ENCODE data around the gene NEO1.

The NEO1 gene

DNA sequence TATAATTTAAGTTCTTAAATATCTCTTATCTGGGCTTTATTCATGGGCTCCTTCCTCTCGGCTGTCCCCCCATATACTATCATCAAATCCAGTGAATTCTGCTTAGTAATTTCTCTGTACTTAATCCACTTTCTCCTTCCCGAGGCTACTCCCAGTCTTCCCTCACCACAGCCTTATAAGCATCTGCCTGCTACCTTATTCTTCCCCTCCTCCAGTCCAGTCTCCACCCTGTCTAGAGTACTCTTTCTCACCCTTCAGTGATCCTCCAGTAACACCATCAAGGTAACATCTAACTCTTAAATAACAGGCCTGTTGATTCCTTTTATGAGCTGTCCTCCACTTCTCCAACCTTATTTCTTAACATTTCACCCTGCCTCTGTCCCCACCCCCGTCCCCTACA is 65.8 kb downstream of the NEO1 start:
- in situ Hi-C loops (cut with HindIII; ENCODE audit: low pct_ligation_motif_present, low pct_unique_long_range_greater_than_20kb, low sequenced_read_pairs) = no loop called here
- no peak for DNase-seq

DNA sequence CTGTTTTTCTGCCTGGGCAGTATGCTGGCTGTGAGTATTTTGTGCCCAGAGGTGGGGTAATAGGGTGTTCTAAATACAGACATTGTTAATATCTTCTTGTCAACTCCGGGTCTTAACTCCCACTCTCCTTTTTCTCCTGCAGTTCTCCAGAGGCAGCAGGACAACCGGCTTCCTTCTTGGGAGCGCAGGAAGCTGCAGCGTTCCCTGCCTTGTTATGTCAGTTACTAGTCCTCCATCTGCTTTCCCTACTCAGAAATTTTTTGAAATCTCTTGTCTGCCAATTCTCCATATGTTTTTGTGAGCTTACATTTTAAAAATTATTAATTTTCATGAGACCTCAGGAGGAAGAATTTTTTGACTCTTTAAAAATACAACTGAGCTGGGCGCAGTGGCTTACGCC is 67.2 kb downstream of the NEO1 start:
- in situ Hi-C loops (cut with HindIII; ENCODE audit: low pct_ligation_motif_present, low pct_unique_long_range_greater_than_20kb, low sequenced_read_pairs) = no loop called here
- DNase-seq = no peak

DNA sequence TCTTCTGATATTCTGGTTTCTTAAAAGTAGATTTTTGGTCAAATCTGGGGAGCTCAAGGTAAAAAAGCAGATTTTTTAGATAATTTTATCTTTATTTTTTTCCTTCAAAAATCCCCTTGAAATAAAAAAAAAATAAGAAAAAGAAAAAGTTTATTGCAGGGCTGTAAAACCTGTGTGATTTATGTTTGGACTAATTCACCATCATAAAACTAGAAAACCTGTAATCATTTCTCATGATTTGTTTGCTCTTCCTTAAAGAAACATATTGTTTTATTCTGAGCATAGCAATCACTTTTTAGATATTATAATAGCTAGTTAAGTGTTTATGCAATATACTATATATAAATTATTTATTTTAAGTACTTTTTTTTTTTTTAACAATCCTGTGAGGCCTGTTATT is 68.0 kb downstream of the NEO1 start:
- in situ Hi-C loops (cut with HindIII; ENCODE audit: low pct_ligation_motif_present, low pct_unique_long_range_greater_than_20kb, low sequenced_read_pairs) = no loop called here
- DNase-seq = no peak

DNA sequence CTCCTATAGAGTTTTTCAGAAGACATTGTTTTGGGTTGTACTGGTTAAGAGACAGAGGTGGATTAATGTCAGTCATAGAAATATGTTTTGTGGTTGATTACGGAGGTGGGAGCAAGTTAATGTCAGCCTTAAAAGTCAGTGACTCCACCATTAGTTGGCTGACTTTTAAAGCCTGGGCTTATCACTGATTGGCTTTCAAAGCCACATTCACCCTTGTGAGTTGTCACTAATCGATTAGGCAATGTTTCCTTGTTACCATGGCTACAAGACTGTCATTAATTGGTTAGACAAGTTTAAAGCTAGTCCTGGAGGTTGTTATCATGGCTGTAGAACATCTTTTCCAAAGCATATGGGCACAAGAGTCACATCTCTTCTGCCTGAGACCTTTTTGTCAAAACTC is 73.0 kb downstream of the NEO1 start:
- no peak for DNase-seq
- in situ Hi-C loops (cut with HindIII; ENCODE audit: low pct_ligation_motif_present, low pct_unique_long_range_greater_than_20kb, low sequenced_read_pairs) = no loop called here

DNA sequence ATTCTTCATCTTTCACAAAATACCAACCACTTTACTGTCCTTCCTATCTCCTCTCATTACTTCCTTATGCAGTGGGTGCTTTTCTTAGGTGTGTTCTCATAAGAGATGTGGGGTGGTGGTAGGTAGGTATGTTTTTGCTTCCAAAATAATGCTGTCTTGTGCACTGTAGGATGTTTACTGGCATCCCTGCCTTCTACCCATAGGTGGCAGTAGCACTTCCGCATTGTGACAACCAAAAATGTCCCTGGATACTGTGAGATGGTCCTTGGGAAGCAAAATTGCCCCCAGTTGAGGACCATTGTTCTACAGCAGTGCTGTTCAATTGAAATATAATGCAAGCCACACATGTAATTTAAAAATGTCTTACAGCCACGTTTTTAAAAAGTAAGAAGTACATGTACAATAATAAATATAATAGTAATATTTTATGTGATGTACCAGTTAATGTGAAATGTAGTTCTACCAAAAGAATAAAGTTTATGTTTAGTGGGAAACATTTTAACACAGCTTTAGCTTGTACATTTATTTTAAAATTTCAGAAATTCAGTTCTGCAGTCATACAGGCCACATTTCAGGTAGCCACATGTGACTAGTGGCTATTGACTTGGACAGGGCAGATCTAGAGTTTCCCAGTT is 75.2 kb downstream of the NEO1 start:
- in situ Hi-C loops (cut with HindIII; ENCODE audit: low pct_ligation_motif_present, low pct_unique_long_range_greater_than_20kb, low sequenced_read_pairs) = no loop called here
- peak; percentile 43 for DNase-seq

DNA sequence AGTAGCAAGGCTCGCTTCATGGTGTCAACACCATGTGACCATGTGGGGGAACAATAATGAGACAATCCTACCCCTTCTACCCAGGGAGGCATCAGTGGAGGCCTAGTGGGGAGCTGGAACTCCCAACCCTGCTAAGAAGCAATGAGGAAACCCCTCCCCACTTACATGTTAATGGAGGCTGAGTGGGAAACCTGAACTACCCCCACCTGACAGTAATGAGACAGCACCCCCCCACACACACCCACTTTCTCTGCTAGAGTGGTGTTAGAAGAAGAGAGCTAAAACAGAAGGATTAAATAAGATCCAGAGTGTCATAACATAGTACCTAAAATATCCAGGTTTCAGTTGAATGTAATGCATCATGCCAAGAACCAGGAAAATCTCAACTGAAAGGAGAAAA is 78.6 kb downstream of the NEO1 start:
- DNase-seq = no peak
- in situ Hi-C loops (cut with HindIII; ENCODE audit: low pct_ligation_motif_present, low pct_unique_long_range_greater_than_20kb, low sequenced_read_pairs) = no loop called here

DNA sequence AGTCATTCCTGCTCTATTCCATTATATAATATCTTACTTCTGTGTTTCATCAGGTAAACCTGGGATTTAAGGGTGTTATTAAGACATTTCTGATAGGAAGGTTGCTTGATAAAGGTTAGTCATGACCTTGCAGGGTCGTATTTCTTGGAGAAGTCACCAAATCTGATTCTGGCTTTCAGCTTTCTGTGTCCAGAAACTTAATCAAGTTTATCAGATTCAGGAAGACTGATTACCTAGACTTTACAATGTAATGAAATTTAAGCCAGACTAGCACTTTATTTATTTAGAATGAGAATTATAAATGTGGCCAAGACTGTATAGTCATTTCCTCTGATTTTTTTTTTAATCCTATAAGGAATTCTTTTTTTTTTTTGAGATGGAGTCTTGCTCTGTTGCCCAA is 81.9 kb downstream of the NEO1 start:
- in situ Hi-C loops (cut with HindIII; ENCODE audit: low pct_ligation_motif_present, low pct_unique_long_range_greater_than_20kb, low sequenced_read_pairs) = no loop called here

DNA sequence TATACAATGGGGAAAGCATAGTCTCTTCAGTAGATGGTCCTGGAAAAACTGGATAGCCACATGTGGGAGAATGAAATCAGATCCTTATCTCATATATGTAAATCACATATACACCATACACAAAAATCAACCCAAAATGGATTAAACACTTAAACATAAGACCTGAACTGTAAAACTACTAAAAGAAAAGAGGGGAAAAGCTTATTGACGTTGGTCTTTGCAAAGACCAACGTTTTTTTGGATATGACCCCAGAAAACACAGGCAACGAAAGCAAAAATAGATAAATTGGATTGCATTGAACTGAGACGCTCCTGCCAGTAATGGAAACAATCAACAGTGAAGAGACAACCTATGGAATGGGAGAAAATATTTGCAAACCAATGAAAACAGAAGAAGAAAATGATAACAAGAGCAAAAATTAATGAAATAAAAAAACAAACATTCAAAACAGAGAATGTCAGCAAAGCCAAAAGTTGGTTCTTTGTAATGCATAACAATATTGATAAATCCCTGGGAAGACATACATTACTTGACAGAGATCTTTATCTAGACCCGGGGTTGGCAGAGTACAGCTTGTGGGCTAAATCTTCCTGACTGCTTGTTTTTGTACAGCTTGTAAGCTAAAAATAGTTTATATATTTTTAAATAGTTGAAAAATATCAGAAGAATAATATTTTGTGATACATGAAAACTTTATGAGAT is 86.9 kb downstream of the NEO1 start:
- in situ Hi-C loops (cut with HindIII; ENCODE audit: low pct_ligation_motif_present, low pct_unique_long_range_greater_than_20kb, low sequenced_read_pairs) = no loop called here
- DNase-seq = no peak

More for the DNA sequence above, 81.9 kb downstream of the NEO1 start:
- DNase-seq = no peak

DNA sequence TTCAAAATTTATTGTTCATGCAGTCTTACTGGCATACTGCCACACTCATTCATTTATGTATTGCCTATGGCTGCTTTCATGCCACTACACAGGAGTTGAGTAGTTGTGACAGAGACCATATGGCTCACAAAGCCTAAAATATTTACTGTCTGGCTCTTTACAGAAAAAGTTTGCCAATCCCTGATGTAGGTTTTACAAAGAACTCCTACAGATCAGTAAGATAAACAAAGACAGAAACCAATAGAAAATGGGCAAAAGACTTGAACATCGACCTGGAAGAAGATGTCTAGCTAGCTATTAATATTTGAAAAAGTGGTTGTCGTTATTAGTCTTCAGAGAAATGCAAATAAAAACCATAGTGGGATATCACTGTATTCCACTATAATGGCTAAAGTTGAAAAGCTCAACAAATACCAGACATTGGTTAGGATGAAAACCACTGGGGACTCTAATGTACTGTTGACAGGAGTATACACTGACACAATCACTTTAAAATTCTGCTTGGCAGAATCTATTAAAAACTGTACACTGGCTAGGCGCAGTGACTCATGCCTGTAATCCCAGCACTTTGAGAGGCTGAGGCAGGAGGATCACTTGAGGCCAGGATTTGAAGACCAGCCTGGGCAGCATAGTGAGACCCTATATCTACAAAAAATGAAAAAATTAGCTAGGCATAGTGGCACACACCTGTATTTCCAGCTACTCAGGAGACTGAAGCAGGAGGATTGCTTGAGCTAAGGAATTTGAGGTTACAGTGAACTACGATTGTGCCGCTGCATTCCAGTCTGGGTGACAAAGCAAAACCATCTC is 87.7 kb downstream of the NEO1 start:
- no peak for DNase-seq

DNA sequence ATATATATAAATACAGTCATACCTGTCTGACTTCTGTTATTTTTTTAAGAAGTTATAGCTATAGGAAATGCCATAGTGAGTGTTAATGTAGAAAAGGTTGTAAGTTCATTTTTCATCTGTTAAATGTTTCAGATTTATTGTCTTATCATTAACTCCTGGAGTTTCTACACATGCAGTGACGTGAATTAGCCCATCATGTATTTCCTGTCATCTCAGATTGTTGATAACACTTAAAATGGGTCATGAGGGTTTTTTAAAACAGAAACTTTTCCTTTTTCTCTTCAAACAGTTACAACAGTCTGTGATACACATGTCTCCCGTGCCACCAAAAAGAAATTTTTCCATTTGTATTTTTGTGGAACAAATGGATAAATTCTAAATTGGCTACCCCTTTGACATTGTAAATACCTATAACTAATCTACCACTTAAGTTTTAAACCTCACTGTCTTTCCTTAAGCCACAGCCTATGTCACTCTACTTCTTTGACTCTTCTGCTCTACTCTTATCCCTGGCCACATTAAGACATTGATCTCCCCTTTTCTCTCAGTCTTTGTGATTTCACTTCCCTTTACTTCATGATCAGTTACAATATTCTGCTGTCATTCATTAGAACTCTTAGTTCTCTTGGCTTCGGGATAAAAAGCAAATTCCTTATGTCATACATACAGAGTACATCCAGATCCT is 89.1 kb downstream of the NEO1 start:
- DNase-seq = no peak
- in situ Hi-C loops (cut with HindIII; ENCODE audit: low pct_ligation_motif_present, low pct_unique_long_range_greater_than_20kb, low sequenced_read_pairs) = no loop called here

More for the DNA sequence above, 87.7 kb downstream of the NEO1 start:
- in situ Hi-C loops (cut with HindIII; ENCODE audit: low pct_ligation_motif_present, low pct_unique_long_range_greater_than_20kb, low sequenced_read_pairs) = no loop called here

DNA sequence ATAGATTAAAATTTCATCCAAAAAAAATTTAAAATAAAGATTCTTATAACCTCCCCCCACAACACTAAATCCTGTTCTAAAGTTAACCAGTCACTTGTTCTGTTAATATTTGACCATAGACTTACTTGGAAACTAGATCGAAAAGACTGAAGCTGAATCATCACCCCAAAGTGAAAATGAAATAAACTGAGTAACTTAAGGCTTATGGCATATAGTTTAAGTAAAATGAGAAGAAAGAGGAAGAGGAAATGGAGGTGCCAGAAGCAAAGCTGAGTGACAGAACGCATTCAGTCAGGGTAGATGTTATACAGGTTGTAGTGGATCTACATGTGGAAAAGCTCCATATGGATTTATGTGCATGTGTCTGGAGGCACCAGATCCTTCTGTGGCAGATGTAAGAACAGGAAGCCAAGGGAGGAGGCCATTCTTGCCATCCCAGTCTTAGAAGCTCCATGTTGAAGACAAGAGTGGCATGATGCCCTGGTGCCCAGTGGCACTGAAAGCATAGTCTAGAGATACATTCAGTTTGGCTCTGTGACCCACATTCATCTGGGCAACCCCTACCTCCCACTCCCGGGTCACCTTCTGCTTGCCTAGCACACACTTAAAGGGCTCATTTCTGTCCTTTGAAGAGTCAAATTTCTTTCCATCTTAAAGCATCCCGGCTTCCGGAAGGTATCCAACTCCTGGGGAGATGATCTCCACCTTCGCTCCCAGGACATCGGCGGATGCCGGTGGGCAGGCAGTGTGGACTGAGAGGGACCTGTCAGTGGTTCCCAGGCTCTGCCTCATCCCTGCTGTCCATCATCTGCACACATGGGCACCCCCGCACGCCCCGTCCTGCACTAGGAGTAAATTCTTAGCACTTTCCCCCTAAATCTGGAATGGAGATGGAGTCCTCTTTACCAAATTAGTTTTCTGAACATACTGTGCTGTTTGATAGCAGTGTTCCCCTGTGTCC is 90.8 kb downstream of the NEO1 start:
- DNase-seq = peak; percentile 76
- in situ Hi-C loops (cut with HindIII; ENCODE audit: low pct_ligation_motif_present, low pct_unique_long_range_greater_than_20kb, low sequenced_read_pairs) = no loop called here

DNA sequence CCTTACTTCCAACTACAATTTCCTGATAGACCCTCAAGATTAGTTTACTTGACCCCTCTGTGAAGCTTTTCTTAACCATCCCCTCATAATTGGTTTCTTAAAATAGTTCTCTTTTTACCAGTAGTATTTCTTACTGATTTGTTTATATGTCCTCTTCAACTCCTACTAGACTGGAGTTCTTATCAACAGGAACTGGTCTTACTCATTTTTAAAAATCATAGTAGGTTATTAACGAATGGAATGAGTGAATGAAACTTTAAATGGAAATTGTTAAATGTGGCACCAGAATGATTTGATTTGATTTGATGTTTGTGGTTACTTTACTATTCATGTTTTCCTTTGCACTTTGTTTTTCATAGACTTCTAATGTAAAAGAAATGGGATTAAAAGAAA is 91.5 kb downstream of the NEO1 start:
- DNase-seq = no peak
- in situ Hi-C loops (cut with HindIII; ENCODE audit: low pct_ligation_motif_present, low pct_unique_long_range_greater_than_20kb, low sequenced_read_pairs) = no loop called here

DNA sequence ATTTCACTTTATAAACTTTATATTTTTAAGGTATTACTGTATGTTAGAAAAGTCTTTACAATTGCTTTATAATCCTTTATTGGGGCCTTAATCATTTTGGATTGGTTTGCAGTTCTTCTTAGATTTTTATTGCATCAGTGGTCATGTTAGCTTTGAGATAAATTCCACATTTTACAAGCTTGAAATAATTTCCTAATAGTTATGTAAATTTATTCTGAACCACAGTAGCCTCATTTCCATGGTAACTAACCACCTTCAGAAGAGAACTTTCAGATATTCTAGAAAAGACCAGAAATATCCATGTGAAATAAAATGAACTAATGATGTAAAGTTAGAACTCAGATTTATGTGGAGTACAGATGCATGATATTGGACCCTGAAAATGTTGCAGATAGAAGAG is 94.2 kb downstream of the NEO1 start:
- in situ Hi-C loops (cut with HindIII; ENCODE audit: low pct_ligation_motif_present, low pct_unique_long_range_greater_than_20kb, low sequenced_read_pairs) = no loop called here
- DNase-seq = no peak

DNA sequence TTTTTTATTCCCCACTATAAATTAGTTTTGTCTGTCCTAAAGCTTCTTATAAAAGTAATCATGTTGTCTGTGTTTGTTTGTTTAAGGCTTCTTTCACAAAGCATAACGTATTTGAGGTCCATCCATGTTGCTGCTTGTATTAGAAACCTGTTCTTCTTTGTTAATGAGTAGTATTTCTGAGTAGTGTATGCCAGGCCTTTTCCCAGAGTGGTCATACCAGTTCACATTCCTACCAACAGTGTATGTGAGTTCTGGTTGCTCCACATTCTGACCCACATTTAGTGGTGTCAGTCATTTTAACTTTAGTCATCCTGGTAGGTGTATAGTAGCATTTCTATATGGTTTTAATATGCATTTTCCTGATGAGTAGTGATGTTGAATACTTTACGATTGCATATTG is 98.6 kb downstream of the NEO1 start:
- DNase-seq = no peak
- in situ Hi-C loops (cut with HindIII; ENCODE audit: low pct_ligation_motif_present, low pct_unique_long_range_greater_than_20kb, low sequenced_read_pairs) = no loop called here

DNA sequence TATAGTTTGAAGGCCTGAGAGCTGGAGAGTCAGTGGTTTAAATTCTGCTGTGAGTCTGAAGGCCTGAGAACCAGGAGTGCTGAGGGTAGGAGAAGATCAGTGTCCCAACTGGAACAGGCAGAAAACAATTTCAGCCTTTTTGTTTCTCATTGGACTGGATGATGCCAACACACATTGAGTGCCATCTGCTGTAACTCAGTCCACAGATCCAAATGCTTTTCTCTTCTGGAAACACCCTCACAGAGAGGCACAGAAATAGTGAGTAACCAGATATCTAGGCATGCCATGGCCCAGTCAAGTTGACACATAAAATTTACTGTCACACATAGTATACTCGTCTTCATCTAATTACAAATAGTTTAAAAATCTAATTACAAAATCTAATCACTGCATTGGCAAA is 100.8 kb downstream of the NEO1 start:
- in situ Hi-C loops (cut with HindIII; ENCODE audit: low pct_ligation_motif_present, low pct_unique_long_range_greater_than_20kb, low sequenced_read_pairs) = no loop called here

DNA sequence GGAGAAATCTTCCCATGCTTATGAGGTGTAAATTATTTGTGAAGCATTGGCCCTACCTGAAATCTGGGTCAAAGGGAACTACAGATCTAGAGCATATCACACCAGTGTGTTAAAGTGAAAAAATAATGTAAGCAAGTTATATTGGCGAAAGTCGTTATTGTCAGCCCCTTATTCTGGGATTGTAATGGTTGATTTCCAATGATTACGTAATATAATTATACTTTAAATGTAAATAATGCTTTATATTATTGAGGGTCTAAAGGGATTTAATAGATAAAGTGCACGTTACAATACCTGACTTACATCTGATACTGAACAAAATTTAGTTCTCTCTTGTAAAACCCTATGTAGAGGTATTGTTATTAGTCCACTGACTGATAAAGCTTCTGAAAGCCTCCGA is 101.2 kb downstream of the NEO1 start:
- no peak for DNase-seq
- in situ Hi-C loops (cut with HindIII; ENCODE audit: low pct_ligation_motif_present, low pct_unique_long_range_greater_than_20kb, low sequenced_read_pairs) = no loop called here

More for the DNA sequence above, 100.8 kb downstream of the NEO1 start:
- no peak for DNase-seq

DNA sequence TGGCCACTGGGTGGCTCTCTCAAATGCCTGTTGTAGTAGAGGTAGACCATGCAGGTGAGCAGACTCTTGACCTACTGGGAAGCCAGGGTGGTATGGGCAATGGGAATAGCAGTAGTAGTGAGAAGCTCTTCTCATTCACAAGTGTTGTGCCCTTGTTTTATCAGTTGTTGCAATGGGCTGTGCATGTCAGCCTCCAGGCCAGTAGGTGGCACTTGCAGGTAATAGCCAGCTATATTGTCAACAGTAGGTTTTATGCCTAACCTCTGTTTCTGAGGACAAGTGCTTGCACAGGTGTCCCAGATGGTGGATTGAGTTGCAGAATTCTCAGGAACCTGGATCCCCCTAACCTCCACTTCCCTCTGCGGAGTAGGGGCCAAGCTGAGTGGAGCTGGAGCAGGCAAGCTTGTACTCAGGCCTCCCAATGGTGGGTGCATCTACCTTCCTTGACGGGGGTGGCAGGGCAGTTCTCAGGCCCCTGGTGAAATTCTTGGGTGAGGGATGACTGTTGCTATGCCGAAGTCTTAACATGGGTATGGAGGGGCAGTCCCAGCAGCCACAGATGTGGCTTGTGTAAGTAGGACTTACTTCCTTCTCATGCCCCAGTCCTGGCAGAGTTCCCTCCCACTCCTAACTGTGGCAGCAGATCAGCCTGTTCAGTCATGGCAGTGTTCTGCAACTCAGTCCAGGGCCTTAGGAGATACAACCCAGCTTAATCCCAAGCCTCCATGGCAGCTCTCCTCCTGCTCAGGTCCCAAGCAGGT is 104.3 kb downstream of the NEO1 start:
- DNase-seq = no peak
- in situ Hi-C loops (cut with HindIII; ENCODE audit: low pct_ligation_motif_present, low pct_unique_long_range_greater_than_20kb, low sequenced_read_pairs) = no loop called here

All from ACHN (cell line).